DOHH2 (cell line): ENCODE results near the gene SIRT3.

ENCODE experiments used
- H3F3A ChIP-seq: fragments of 200-600 bp; sonication (generic), shearing (Covaris generic); 2 replicates; pipeline ENCODE4 v1.6.0; 2016; ENCODE audit warnings: antibody characterized with exemption, mild to moderate bottlenecking; ENCODE audit not compliant: control insufficient read depth, insufficient read depth
- H3K27ac ChIP-seq: fragments of 200-600 bp; sonication (generic); 2 replicates; pipeline ENCODE4 v1.5.1; 2014; ENCODE audit warnings: low read depth, mild to moderate bottlenecking, low read length, moderate library complexity
- H3K27me3 ChIP-seq: fragments of 200-600 bp; sonication (generic); 2 replicates; pipeline ENCODE4 v1.6.1; 2014; ENCODE audit warnings: mild to moderate bottlenecking, low read length, mixed read lengths; ENCODE audit not compliant: control insufficient read depth
- H3K36me3 ChIP-seq: fragments of 200-600 bp; sonication (generic); 2 replicates; pipeline ENCODE4 v1.6.1; 2014; ENCODE audit warnings: mild to moderate bottlenecking, low read length, moderate library complexity, mixed read lengths; ENCODE audit not compliant: control insufficient read depth
- H3K4me1 ChIP-seq: fragments of 200-600 bp; sonication (generic); 2 replicates; pipeline ENCODE4 v1.6.1; 2014; ENCODE audit warnings: mild to moderate bottlenecking, low read length, mixed read lengths; ENCODE audit not compliant: control insufficient read depth
- H3K4me2 ChIP-seq: fragments of 200-600 bp; sonication (generic); 2 replicates; pipeline ENCODE4 v1.6.0; 2014; ENCODE audit warnings: mild to moderate bottlenecking, low read length, moderate library complexity
- H3K4me3 ChIP-seq: fragments of 200-600 bp; sonication (generic); 2 replicates; pipeline ENCODE4 v1.5.1; 2014; ENCODE audit warnings: mild to moderate bottlenecking, low read length, mixed read lengths
- H3K79me2 ChIP-seq: fragments of 200-600 bp; sonication (generic); 2 replicates; pipeline ENCODE4 v1.6.1; 2014; ENCODE audit warnings: mild to moderate bottlenecking, low read length, mixed read lengths; ENCODE audit not compliant: control insufficient read depth
- H3K9me2 ChIP-seq: fragments of 200-600 bp; sonication (generic); replicated peaks from 2 replicates; pipeline ENCODE4 v1.6.1; 2014; ENCODE audit warnings: mild to moderate bottlenecking, low read length, mixed read lengths; ENCODE audit not compliant: control insufficient read depth
- H3K9me3 ChIP-seq: fragments of 200-600 bp; sonication (generic); 2 replicates; pipeline ENCODE4 v1.6.1; 2014; ENCODE audit warnings: antibody characterized with exemption, low read length, mixed read lengths; ENCODE audit not compliant: control insufficient read depth, insufficient read depth
- H4K20me1 ChIP-seq: fragments of 200-600 bp; sonication (generic); 2 replicates; pipeline ENCODE4 v1.6.0; 2014; ENCODE audit warnings: low read depth, mild to moderate bottlenecking, antibody characterized with exemption, low read length, moderate library complexity; ENCODE audit not compliant: control insufficient read depth, insufficient read depth
- EZH2phosphoT487 ChIP-seq: fragments of 200-600 bp; sonication (generic); IDR thresholded peaks from 2 replicates; pipeline ENCODE4 v1.6.1; 2017; ENCODE audit warnings: borderline replicate concordance, mild to moderate bottlenecking, antibody characterized with exemption, low read length, moderate library complexity, mixed read lengths
- TF ChIP-seq, protein P1 (sequence below): fragments of 200-600 bp; sonication (generic); IDR thresholded peaks from one replicate; pipeline ENCODE4 v1.5.1; 2014; ENCODE audit warnings: antibody characterized with exemption, mild to moderate bottlenecking, low read depth, low read length; ENCODE audit not compliant: poor library complexity, severe bottlenecking

The SIRT3 gene

GRCh38 chr11:232783-233565, 3.2 kb downstream of the SIRT3 start:
- Histone ChIP-seq H3K9me2 (no peaks in the 10 kb centered on the region), H3K27me3 (no peaks in the 10 kb centered on the region), H4K20me1 (no peaks in the 10 kb centered on the region), H3F3A (peaks cover 3% of the 10 kb centered on the region; the same call in 1 of the 2 replicates), H3K9me3 (no peaks in the 10 kb centered on the region), H3K4me2 (no peak overlapping the region), H3K27ac (no peak overlapping the region), H3K4me1 (peaks cover 12% of the 10 kb centered on the region), H3K36me3 (peaks cover 5% of the 10 kb centered on the region), H3K79me2 (peaks cover 22% of the 10 kb centered on the region), H3K4me3 (no peak overlapping the region)
- TF ChIP-seq, protein P1, sequence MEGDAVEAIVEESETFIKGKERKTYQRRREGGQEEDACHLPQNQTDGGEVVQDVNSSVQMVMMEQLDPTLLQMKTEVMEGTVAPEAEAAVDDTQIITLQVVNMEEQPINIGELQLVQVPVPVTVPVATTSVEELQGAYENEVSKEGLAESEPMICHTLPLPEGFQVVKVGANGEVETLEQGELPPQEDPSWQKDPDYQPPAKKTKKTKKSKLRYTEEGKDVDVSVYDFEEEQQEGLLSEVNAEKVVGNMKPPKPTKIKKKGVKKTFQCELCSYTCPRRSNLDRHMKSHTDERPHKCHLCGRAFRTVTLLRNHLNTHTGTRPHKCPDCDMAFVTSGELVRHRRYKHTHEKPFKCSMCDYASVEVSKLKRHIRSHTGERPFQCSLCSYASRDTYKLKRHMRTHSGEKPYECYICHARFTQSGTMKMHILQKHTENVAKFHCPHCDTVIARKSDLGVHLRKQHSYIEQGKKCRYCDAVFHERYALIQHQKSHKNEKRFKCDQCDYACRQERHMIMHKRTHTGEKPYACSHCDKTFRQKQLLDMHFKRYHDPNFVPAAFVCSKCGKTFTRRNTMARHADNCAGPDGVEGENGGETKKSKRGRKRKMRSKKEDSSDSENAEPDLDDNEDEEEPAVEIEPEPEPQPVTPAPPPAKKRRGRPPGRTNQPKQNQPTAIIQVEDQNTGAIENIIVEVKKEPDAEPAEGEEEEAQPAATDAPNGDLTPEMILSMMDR = no peak
- no peak for TF ChIP-seq EZH2phosphoT487

- H3K36me3 ChIP-seq = no peaks in the 10 kb centered on the region
- no peaks in the 10 kb centered on the region for H3K9me3 ChIP-seq
- TF ChIP-seq, protein P1 = no peak
- no peak for TF ChIP-seq EZH2phosphoT487
- no peaks in the 10 kb centered on the region for H3F3A ChIP-seq
- H3K9me2 ChIP-seq = no peaks in the 10 kb centered on the region
- peaks cover 4% of the 10 kb centered on the region for H3K4me1 ChIP-seq
- no peak overlapping the region for H3K4me2 ChIP-seq
- H4K20me1 ChIP-seq = no peaks in the 10 kb centered on the region
- no peaks in the 10 kb centered on the region for H3K27me3 ChIP-seq
- H3K4me3 ChIP-seq = no peak overlapping the region
- no peak overlapping the region for H3K27ac ChIP-seq
- H3K79me2 ChIP-seq = peaks cover 4% of the 10 kb centered on the region
These were observed 5.7 kb downstream of the SIRT3 start for GRCh38 chr11:230431-230830.

DNA sequence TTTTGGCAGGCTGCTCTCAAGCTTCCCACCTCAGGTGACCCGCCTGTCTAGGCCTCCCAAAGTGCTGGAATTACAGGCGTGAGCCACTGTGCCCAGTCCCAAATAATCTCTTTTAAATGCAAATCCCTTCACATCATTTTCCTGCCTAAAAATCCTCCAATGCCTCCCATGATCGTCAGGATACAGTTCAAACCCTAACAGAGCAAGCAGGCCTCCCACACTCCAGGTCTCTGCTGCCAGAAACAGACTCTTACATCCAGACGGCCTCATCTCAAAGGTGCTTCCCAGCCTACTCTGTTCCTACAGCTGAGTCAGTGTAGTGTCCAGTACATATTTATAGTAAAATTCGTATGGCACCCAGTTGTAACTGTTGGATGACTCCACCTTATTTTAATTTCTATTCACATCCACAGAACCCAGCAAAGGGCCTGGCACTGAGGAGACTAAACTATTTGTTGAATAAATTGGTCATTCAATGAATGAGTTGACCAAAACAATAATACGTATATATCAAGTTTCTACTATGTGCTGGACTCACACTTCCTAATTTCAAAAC, 8.2 kb downstream of the SIRT3 start:
- no peak overlapping the region for H3K4me3 ChIP-seq
- H3F3A ChIP-seq = no peaks in the 10 kb centered on the region
- H3K27ac ChIP-seq = no peak overlapping the region
- no peaks in the 10 kb centered on the region for H3K4me1 ChIP-seq
- TF ChIP-seq, protein P1 = no peak
- no peak for TF ChIP-seq EZH2phosphoT487
- no peaks in the 10 kb centered on the region for H3K9me2 ChIP-seq
- H3K79me2 ChIP-seq = no peaks in the 10 kb centered on the region
- no peaks in the 10 kb centered on the region for H3K36me3 ChIP-seq
- H3K27me3 ChIP-seq = no peaks in the 10 kb centered on the region
- H3K9me3 ChIP-seq = no peaks in the 10 kb centered on the region
- no peaks in the 10 kb centered on the region for H4K20me1 ChIP-seq
- no peak overlapping the region for H3K4me2 ChIP-seq
